Adrenal gland (tissue), 5 donors: ENCODE data around the gene ABCC5.

Experiments used
- CTCF ChIP-seq, 6 experiments: fragments of 450-650 bp in 4 of 6; fragments of 200-600 bp in 2 of 6; sonication (generic) in 1 of 6; IDR thresholded peaks; 1 replicate in 5 of 6; 2 replicates in 1 of 6; pipeline versions ENCODE4 v1.5.1 to v1.8.0; 2016 to 2021; ENCODE audit warnings: antibody characterized with exemption in 6 of 6, mild to moderate bottlenecking in 2 of 6, moderate library complexity in 1 of 6
- POLR2A ChIP-seq, 2 donors: fragments of 450-650 bp; IDR thresholded peaks; one replicate each; pipeline ENCODE4 v1.6.1; 2017; ENCODE audit warnings: antibody characterized with exemption in 2 of 2, mild to moderate bottlenecking in 2 of 2, moderate library complexity in 1 of 2
- donor health status: DM: no; HTN: no; CAD: no.

GRCh38 chr3:183922421-183922820 is 95.3 kb downstream of the ABCC5 start:
- TF ChIP-seq CTCF (IDR thresholded peaks at IDR 0.05) (no peak), POLR2A (IDR thresholded peaks at IDR 0.05) (no peak)
